Endothelial cell (in vitro differentiated cells): ENCODE data around the gene PHB1. TPM values are rescaled to one million over a fixed set of nuclear protein-coding genes. Genes with fewer than 3 reads are reported as not detected.

Experiments
- DNase-seq: peaks from one replicate; pipeline ENCODE4 v3.0.0; 2021; ENCODE audit warnings: low spot score
- H3K27ac Mint-ChIP-seq: one replicate; pipeline ENCODE4 v1.8.0; 2021; ENCODE audit warnings: mixed read lengths, inconsistent platforms; ENCODE audit not compliant: unreplicated experiment
- H3K27me3 Mint-ChIP-seq: one replicate; pipeline ENCODE4 v1.8.0; 2021; ENCODE audit warnings: mild to moderate bottlenecking, moderate library complexity, mixed read lengths, inconsistent platforms; ENCODE audit not compliant: unreplicated experiment
- H3K36me3 Mint-ChIP-seq: one replicate; pipeline ENCODE4 v1.8.0; 2021; ENCODE audit warnings: mild to moderate bottlenecking, low read depth, mixed read lengths, inconsistent platforms; ENCODE audit not compliant: unreplicated experiment
- H3K4me1 Mint-ChIP-seq: one replicate; pipeline ENCODE4 v1.8.0; 2021; ENCODE audit warnings: mild to moderate bottlenecking, mixed read lengths, inconsistent platforms; ENCODE audit not compliant: unreplicated experiment
- H3K4me3 Mint-ChIP-seq: one replicate; pipeline ENCODE4 v1.8.0; 2021; ENCODE audit warnings: mild to moderate bottlenecking, mixed read lengths, inconsistent platforms; ENCODE audit not compliant: unreplicated experiment
- H3K9me3 Mint-ChIP-seq: one replicate; pipeline ENCODE4 v1.8.0; 2021; ENCODE audit warnings: mixed read lengths, inconsistent platforms; ENCODE audit not compliant: unreplicated experiment
- total RNA-seq: library from RNA; stranded (reverse); fragmentation: NEBNext Ultra II Directional; extraction: Animal tissue kit (Norgen Biotek cat#: 25700); gene quantifications from one replicate; pipeline ENCODE4 v1.2.1, GENCODE V29; 2021; ENCODE audit not compliant: unreplicated experiment
- TF ChIP-seq, protein P1 (sequence below): fragments of 200-600 bp; sonication (generic); IDR thresholded peaks from one replicate; pipeline ENCODE4 v1.5.0; 2021; ENCODE audit warnings: antibody characterized with exemption; ENCODE audit not compliant: unreplicated experiment

The PHB1 gene
- total RNA-seq, 1 donor from 2014 or later = 181 TPM

GRCh38 chr17:49445591-49445990 lies 30.9 kb upstream of the PHB1 start:
- H3K36me3 Mint-ChIP-seq = no peaks in the 10 kb centered on the region
- no peak for DNase-seq
- no peaks in the 10 kb centered on the region for H3K9me3 Mint-ChIP-seq
- peaks cover 4% of the 10 kb centered on the region for H3K4me1 Mint-ChIP-seq
- TF ChIP-seq, protein P1, sequence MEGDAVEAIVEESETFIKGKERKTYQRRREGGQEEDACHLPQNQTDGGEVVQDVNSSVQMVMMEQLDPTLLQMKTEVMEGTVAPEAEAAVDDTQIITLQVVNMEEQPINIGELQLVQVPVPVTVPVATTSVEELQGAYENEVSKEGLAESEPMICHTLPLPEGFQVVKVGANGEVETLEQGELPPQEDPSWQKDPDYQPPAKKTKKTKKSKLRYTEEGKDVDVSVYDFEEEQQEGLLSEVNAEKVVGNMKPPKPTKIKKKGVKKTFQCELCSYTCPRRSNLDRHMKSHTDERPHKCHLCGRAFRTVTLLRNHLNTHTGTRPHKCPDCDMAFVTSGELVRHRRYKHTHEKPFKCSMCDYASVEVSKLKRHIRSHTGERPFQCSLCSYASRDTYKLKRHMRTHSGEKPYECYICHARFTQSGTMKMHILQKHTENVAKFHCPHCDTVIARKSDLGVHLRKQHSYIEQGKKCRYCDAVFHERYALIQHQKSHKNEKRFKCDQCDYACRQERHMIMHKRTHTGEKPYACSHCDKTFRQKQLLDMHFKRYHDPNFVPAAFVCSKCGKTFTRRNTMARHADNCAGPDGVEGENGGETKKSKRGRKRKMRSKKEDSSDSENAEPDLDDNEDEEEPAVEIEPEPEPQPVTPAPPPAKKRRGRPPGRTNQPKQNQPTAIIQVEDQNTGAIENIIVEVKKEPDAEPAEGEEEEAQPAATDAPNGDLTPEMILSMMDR = no peak
- peaks cover 3% of the 10 kb centered on the region for H3K27me3 Mint-ChIP-seq
- H3K27ac Mint-ChIP-seq = no peak overlapping the region
- H3K4me3 Mint-ChIP-seq = no peak overlapping the region

DNA sequence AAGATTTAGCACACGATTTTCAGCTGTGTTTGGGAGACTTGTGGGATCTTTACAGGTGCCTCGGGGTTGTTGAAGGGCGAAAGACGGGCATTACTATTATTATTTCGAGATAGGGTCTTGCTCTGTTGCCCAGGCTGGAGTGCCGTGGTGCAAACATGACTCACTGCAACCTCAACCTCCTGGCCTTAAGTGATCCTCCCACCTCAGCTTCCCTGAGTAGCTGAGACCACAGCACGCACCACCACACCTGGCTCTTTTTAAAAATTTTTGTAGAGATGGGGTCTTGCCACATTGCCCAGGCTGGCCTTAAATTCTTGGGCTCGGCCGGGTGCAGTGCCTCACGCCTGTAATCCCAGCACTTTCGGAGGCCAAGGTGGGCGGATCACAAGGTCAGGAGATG lies 29.7 kb upstream of the PHB1 start:
- peaks cover 1% of the 10 kb centered on the region for H3K27me3 Mint-ChIP-seq
- H3K27ac Mint-ChIP-seq = no peak overlapping the region
- DNase-seq = no peak
- no peaks in the 10 kb centered on the region for H3K9me3 Mint-ChIP-seq
- no peak overlapping the region for H3K4me3 Mint-ChIP-seq
- peaks cover 4% of the 10 kb centered on the region for H3K4me1 Mint-ChIP-seq
- TF ChIP-seq, protein P1 = no peak
- H3K36me3 Mint-ChIP-seq = no peaks in the 10 kb centered on the region

GRCh38 chr17:49443862-49444261 lies 29.2 kb upstream of the PHB1 start:
- H3K36me3 Mint-ChIP-seq = no peaks in the 10 kb centered on the region
- H3K9me3 Mint-ChIP-seq = no peaks in the 10 kb centered on the region
- no peak overlapping the region for H3K27ac Mint-ChIP-seq
- H3K4me3 Mint-ChIP-seq = no peak overlapping the region
- peaks cover 9% of the 10 kb centered on the region for H3K4me1 Mint-ChIP-seq
- no peak for DNase-seq
- TF ChIP-seq, protein P1 = no peak
- peaks cover 2% of the 10 kb centered on the region for H3K27me3 Mint-ChIP-seq

DNA sequence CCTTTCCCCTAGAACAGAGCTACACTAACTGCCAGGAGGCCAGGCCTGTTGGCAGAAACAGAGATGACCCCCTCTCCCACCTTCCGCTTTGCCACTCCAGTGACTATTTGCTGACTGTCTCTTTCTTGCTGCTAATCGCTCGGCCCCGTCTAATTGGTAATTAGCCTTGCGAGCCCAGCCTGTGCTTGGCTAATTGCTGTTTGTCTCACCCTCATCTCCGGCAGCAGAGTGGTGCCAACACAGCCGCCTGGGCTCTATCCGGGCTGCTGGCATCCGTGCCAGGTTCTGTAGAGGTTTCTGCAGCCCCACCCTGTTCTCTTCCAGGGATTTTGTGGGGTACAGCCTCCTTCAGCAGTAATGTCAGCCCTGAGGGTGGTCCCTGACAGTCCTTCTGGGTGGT lies 27.4 kb upstream of the PHB1 start:
- Mint-ChIP-seq H3K9me3 (no peaks in the 10 kb centered on the region), H3K4me1 (peaks cover 9% of the 10 kb centered on the region), H3K27ac (no peak overlapping the region), H3K27me3 (peaks cover 7% of the 10 kb centered on the region), H3K36me3 (no peaks in the 10 kb centered on the region), H3K4me3 (no peak overlapping the region)
- TF ChIP-seq, protein P1 = no peak
- no peak for DNase-seq

DNA sequence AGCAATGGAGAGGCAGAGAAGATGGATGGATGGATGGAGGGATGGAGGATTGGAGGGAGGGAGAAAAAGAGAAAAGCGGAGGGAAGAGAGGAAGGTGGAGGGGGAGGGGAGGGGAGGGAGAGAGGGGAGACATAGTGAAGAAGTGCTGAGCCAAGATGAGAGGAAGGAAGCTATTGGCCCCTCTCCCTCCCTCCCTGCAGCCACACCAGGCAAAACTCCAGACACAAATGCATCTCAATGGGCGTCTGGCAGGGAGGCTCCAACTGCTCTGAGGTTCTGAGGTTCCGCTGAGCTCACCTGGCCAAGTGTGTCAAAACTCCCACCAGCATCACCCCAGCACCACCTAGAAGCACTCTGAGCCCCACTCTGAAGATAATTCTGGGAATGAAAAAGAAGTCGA lies 26.9 kb upstream of the PHB1 start:
- DNase-seq = no peak
- no peak overlapping the region for H3K27ac Mint-ChIP-seq
- TF ChIP-seq, protein P1 = no peak
- H3K4me1 Mint-ChIP-seq = peaks cover 9% of the 10 kb centered on the region
- peaks cover 9% of the 10 kb centered on the region for H3K27me3 Mint-ChIP-seq
- H3K9me3 Mint-ChIP-seq = no peaks in the 10 kb centered on the region
- no peak overlapping the region for H3K4me3 Mint-ChIP-seq
- H3K36me3 Mint-ChIP-seq = no peaks in the 10 kb centered on the region
